Bronchial epithelial cell (primary cell): ENCODE results near the gene KCNK7. TPM values are rescaled to one million over a fixed set of nuclear protein-coding genes. Genes with fewer than 3 reads are reported as not detected.

ENCODE experiments used
- DNase-seq: peaks from one replicate; pipeline ENCODE4 v3.0.0-alpha.2; 2010; ENCODE audit warnings: low read depth
- FAIRE-seq: peaks from 2 replicates; lab custom pipeline; 2011; peaks lifted over from hg19 to GRCh38; lab: Jason Lieb, UNC
- H3K27me3 ChIP-seq: 2 replicates; pipeline ENCODE4 v1.5.1; 2011; ENCODE audit warnings: low read length; ENCODE audit not compliant: control insufficient read depth, insufficient read depth
- H3K36me3 ChIP-seq: 2 replicates; pipeline ENCODE4 v1.5.1; 2011; ENCODE audit warnings: low read length; ENCODE audit not compliant: control insufficient read depth, insufficient read depth
- H3K4me3 ChIP-seq: 2 replicates; pipeline ENCODE4 v1.5.1; 2011; ENCODE audit warnings: mild to moderate bottlenecking, low read depth, low read length, control low read depth
- CTCF ChIP-seq: IDR thresholded peaks from 2 replicates; pipeline ENCODE4 v1.5.1; 2011; ENCODE audit warnings: mild to moderate bottlenecking, moderate library complexity, low read length, control low read depth, inconsistent platforms; ENCODE audit not compliant: insufficient read depth, severe bottlenecking
- total RNA-seq: library from RNA; depleted of rRNA; stranded (reverse); fragments of >200 nt; gene quantifications from 2 replicates; pipeline ENCODE4 v1.2.1, GENCODE V29; 2014

Gene KCNK7
- total RNA-seq, 1 donor from 2014 or later, result 0.79 TPM

DNA sequence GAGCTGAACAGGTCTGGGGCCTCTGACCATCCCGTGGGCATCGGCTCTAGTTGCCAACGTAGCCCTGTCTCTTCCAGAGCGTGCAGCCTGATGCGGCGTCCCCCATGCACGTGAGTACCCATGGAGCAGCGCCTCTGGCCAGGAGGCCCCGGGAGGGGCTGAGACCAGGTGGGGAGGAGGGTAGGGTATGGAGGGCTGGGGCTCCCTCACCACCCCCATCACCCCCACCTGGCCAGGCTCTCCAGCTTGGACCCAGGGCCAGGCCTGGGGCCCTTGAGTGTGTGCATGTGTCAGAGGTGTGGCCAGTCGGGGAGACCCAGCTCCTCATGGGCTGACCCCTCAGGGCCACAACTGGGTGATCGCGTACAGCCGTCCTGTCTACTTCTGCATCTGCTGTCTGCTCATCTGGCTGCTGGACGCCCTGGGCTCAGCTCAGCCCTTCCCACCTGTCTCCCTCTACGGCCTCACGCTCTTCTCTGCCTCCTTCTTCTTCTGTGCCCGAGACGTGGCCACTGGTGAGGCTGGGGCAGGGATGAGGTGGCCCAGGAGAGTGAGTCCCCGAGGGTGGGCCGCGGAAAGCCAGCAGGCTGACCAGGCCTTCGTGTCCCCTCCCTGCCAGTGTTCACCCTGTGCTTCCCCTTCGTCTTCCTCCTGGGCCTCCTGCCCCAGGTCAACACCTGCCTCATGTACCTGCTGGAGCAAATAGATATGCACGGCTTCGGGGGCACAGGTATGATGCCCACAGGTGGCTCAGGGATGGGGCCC is 28.4 kb upstream of the KCNK7 start:
- DNase-seq, result no peak
- no peak for FAIRE-seq
- TF ChIP-seq CTCF, result no peak
- H3K4me3 ChIP-seq, result no peak overlapping the region
- H3K36me3 ChIP-seq, result peaks cover 68% of the 10 kb centered on the region
- H3K27me3 ChIP-seq, result no peaks in the 10 kb centered on the region

DNA sequence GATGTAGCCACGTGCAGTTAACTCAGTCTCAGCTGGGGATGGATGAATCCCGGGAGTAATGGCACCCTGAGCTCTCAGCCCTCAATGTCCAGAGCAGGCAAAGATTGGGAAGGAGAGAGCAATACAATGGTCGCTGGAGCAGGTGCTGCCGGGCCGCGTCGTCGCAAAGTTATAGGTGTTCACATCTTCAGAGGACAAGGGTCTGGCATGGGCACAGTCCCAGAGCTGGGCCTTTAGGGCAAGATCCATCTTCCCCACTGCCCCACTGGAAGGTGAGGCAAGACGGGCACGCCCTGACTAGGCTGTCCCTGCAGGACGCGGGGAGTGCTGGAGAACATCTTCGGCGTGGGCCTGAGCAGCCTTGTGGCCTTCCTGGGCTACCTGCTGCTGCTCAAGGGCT is 27.6 kb upstream of the KCNK7 start:
- H3K27me3 ChIP-seq, result no peaks in the 10 kb centered on the region
- no peak for TF ChIP-seq CTCF
- FAIRE-seq (no peak), DNase-seq (no peak)
- H3K36me3 ChIP-seq, result peaks cover 70% of the 10 kb centered on the region
- H3K4me3 ChIP-seq, result no peak overlapping the region

DNA sequence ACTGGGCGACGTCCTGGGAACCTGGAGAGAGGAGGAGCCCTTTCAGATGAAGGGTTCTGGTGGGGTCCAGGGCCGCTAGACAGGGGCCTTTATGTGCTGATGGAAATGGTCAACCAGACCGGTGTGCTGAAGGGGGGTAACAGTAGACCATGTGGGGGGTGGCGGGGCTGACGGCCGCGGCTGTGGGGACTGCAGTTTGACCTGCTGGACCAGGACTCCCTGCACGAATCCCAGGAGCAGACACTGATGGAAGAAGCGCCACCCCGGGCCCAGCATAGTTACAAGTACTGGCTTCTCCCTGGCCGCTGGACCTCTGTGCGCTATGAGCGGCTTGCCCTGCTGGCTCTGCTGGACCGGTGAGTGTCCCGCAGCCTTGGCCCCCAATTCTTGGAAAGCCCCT is 26.4 kb upstream of the KCNK7 start:
- Histone ChIP-seq H3K36me3 (peaks cover 64% of the 10 kb centered on the region), H3K27me3 (no peaks in the 10 kb centered on the region), H3K4me3 (no peak overlapping the region)
- no peak for DNase-seq
- no peak for TF ChIP-seq CTCF
- FAIRE-seq, result no peak

- no peak for FAIRE-seq
- H3K27me3 ChIP-seq, result no peaks in the 10 kb centered on the region
- no peak overlapping the region for H3K4me3 ChIP-seq
- DNase-seq, result no peak
- TF ChIP-seq CTCF, result no peak
- H3K36me3 ChIP-seq, result peaks cover 59% of the 10 kb centered on the region
Measured at GRCh38 chr11:65621460-65621859, 25.9 kb upstream of the KCNK7 start.

- Histone ChIP-seq H3K4me3 (no peak overlapping the region), H3K27me3 (no peaks in the 10 kb centered on the region), H3K36me3 (peaks cover 53% of the 10 kb centered on the region)
- DNase-seq (no peak), FAIRE-seq (no peak)
- TF ChIP-seq CTCF, result no peak
Measured at GRCh38 chr11:65620666-65621065, 25.1 kb upstream of the KCNK7 start.
